GM12878 (cell line): ENCODE measurements around the gene SLC23A2. TPM values are rescaled to one million over a fixed set of nuclear protein-coding genes. Genes with fewer than 3 reads are reported as not detected.

Experiments used
- ATAC-seq: fragments of 200-7000 bp; cut with Tn5 transposase; 3 replicates; pipeline ENCODE4 v1.9.1; 2020; ENCODE audit warnings: mild to moderate bottlenecking, moderate library complexity
- BruUV-seq: library from RNA; stranded (reverse); fragments of 400-500 nt; replicated peaks from 2 replicates; lab custom pipeline; 2021; lab: Mats Ljungman, UMichigan
- CTCF ChIA-PET: fragments of 300-600 bp; sonication (Branson Sonifier 250); formaldehyde crosslinking; extraction: SDS; loops from one replicate; lab custom pipeline; 2021; ENCODE audit warnings: inconsistent platforms; lab: Yijun Ruan, JAX
- POLR2A ChIA-PET: fragments of 350-600 bp; formaldehyde crosslinking; extraction: SDS; loops from one replicate; lab custom pipeline; 2021; ENCODE audit warnings: inconsistent platforms; lab: Charles Lee
- RAD21 ChIA-PET: fragments of 300-600 bp; sonication (Branson Sonifier 250); formaldehyde crosslinking; loops from one replicate; lab custom pipeline; 2023; ENCODE audit warnings: antibody characterized with exemption; ENCODE audit not compliant: unreplicated experiment; lab: Charles Lee
- SMC1A ChIA-PET: fragments of 300-600 bp; sonication (Branson Sonifier 250); formaldehyde crosslinking; loops from one replicate; lab custom pipeline; 2023; ENCODE audit not compliant: unreplicated experiment, uncharacterized antibody; lab: Charles Lee
- DNase-seq: peaks from one replicate; pipeline ENCODE4 v3.0.0-alpha.2; 2011; ENCODE audit warnings: low read depth, low spot score
- FAIRE-seq: peaks from 3 replicates; lab custom pipeline; 2011; peaks lifted over from hg19 to GRCh38; lab: Jason Lieb, UNC
- H2AFZ ChIP-seq: 2 replicates; pipeline ENCODE4 v1.6.0; 2011; ENCODE audit warnings: low read depth, low read length, control low read depth; ENCODE audit not compliant: control insufficient read depth
- H3K27ac ChIP-seq: 2 replicates; pipeline ENCODE4 v1.5.1; 2011; ENCODE audit warnings: control low read depth; ENCODE audit not compliant: control insufficient read depth, insufficient read depth
- H3K27me3 ChIP-seq, 2 experiments: replicated peaks in 1 of 2; 2 replicates each; pipeline versions ENCODE4 v1.6.0 to v1.6.1; 2011; ENCODE audit warnings: low read length in 1 of 2; ENCODE audit not compliant: control insufficient read depth in 2 of 2, insufficient read depth in 2 of 2
- H3K36me3 ChIP-seq, 2 experiments: 2 replicates each; pipeline ENCODE4 v1.5.1; 2011; ENCODE audit warnings: low read length in 1 of 2; ENCODE audit not compliant: control insufficient read depth in 2 of 2, insufficient read depth in 2 of 2
- H3K4me1 ChIP-seq: 2 replicates; pipeline ENCODE4 v1.6.1; 2011; ENCODE audit warnings: mild to moderate bottlenecking, low read length, moderate library complexity, mixed read lengths; ENCODE audit not compliant: control insufficient read depth, insufficient read depth
- H3K4me2 ChIP-seq: 2 replicates; pipeline ENCODE4 v1.6.0; 2011; ENCODE audit warnings: control low read depth; ENCODE audit not compliant: control insufficient read depth, insufficient read depth
- H3K4me3 ChIP-seq: fragments of 200-600 bp; sonication (generic); 2 replicates; pipeline ENCODE4 v1.5.1; 2016
- H3K79me2 ChIP-seq: 2 replicates; pipeline ENCODE4 v1.6.0; 2011; ENCODE audit warnings: low read length; ENCODE audit not compliant: control insufficient read depth, insufficient read depth
- H3K9ac ChIP-seq: 2 replicates; pipeline ENCODE4 v1.8.0; 2011; ENCODE audit warnings: low read length, control low read depth, mixed read lengths; ENCODE audit not compliant: control insufficient read depth, insufficient read depth
- H3K9me3 ChIP-seq: replicated peaks from 3 replicates; pipeline ENCODE4 v1.5.1; 2011; ENCODE audit warnings: mild to moderate bottlenecking, low read length; ENCODE audit not compliant: control insufficient read depth, insufficient read depth
- H4K20me1 ChIP-seq: 2 replicates; pipeline ENCODE4 v1.6.0; 2011; ENCODE audit not compliant: control insufficient read depth, insufficient read depth
- E4F1 ChIP-seq: fragments of 450-650 bp; IDR thresholded peaks from 2 replicates; pipeline ENCODE4 v1.6.1; 2018; ENCODE audit warnings: borderline replicate concordance, mild to moderate bottlenecking; ENCODE audit not compliant: partially characterized antibody
- NR2C2 ChIP-seq: IDR thresholded peaks from 2 replicates; pipeline ENCODE4 v1.6.1; 2011; ENCODE audit warnings: borderline replicate concordance, low read depth; ENCODE audit not compliant: control insufficient read depth, insufficient read length
- SMARCA5 ChIP-seq: fragments of 450-650 bp; IDR thresholded peaks from 2 replicates; pipeline ENCODE4 v1.6.1; 2017; ENCODE audit warnings: mild to moderate bottlenecking
- WGBS: methylation state at CpG from one replicate; pipeline ENCODE4 v1.1.6; 2016; ENCODE audit warnings: low lambda C conversion rate; ENCODE audit not compliant: insufficient replicate concordance, insufficient coverage; ENCODE audit errors: missing lambda C conversion rate; 5-methylcytosine and 5-hydroxymethylcytosine counted together
- in situ Hi-C: fragments of 300-500 bp; cut with MboI; formaldehyde crosslinking; loops from 9 replicates; pipeline ENCODE4 v1.14.3; 2018; ENCODE audit warnings: mixed read lengths
- intact Hi-C: fragments of 100-400 bp; cut with micrococcal nuclease; formaldehyde crosslinking; loops from one replicate; pipeline ENCODE4 v1.14.2; 2022; ENCODE audit not compliant: unreplicated experiment
- polyA plus RNA-seq, 11 experiments: library from polyadenylated mRNA; depleted of rRNA in 4 of 11; unstranded in 6 of 11; stranded (reverse) in 5 of 11; fragments of >200 nt; fragmentation: Nextera tagmentation in 4 of 11; fragmentation: Illumina TruSeq in 1 of 11; extraction: Ambion mirVana in 4 of 11; extraction: Trizol in 1 of 11; gene quantifications; 1 replicate in 1 of 11; 2 replicates in 10 of 11; pipeline versions ENCODE4 v1.2.1 to v1.2.3, GENCODE V29; 2011 to 2016; ENCODE audit warnings: inconsistent platforms in 2 of 11, missing spikeins in 2 of 11, low read depth in 1 of 11
- total RNA-seq, 4 experiments: library from RNA; depleted of rRNA in 3 of 4; stranded (reverse); fragments of >200 nt in 3 of 4; fragmentation: Illumina TruSeq in 1 of 4; extraction: Trizol in 1 of 4; gene quantifications; 2 replicates each; pipeline versions ENCODE4 v1.2.1 to v1.2.3, GENCODE V29; 2013 to 2021

Gene SLC23A2
- total and polyA plus RNA-seq, 10 of the 15 experiments (the other 5 are each of a cell fraction or from before 2014, with no cell fraction given): 4.4 to 56.1 (median 35.5) TPM

- Histone ChIP-seq H3K36me3 (peaks cover 2 to 9% of the 10 kb centered on the region in 2 experiments; a peak in 3 of 4 replicates), H2AFZ (no peak overlapping the region), H3K9ac (no peak overlapping the region), H3K79me2 (no peaks in the 10 kb centered on the region), H3K27me3 (no peaks in the 10 kb centered on the region), H3K4me1 (no peaks in the 10 kb centered on the region), H3K9me3 (no peaks in the 10 kb centered on the region; the same call in 2 of the 3 replicates), H3K4me2 (no peak overlapping the region), H3K4me3 (no peak overlapping the region), H4K20me1 (no peaks in the 10 kb centered on the region), H3K27ac (no peak overlapping the region)
- RAD21 ChIA-PET: interaction anchor here (0.6 kb wide), 1 partner anchor 97 kb away, joined by 3 read pairs; no protein-coding TSS in a partner anchor
- in situ Hi-C loops (no loop called here), intact Hi-C loops (no loop called here)
- SMC1A ChIA-PET: no interaction called here
- TF ChIP-seq E4F1 (no peak), NR2C2 (no peak), SMARCA5 (no peak)
- WGBS: 66% methylated on average over 7 of the region's 7 CpGs
- ATAC-seq (no peak), DNase-seq (no peak), FAIRE-seq (no peak)
- CTCF ChIA-PET: interaction anchor here (1.0 to 1.6 kb wide), 4 partner anchors 37 to 193 kb away, joined by 3 read pairs; no protein-coding TSS in a partner anchor
- BruUV-seq: no TSS peak
- POLR2A ChIA-PET: interaction anchor here (0.6 kb wide), 1 partner anchor 32 kb away, joined by 5 read pairs; no protein-coding TSS in a partner anchor
These were observed 88.2 kb downstream of the SLC23A2 start for GRCh38 chr20:4913147-4913546.
